Ectodermal cell (in vitro differentiated cells): ENCODE results near the gene CLIC1.

ENCODE experiments used
- H3K27ac ChIP-seq: 2 replicates; pipeline ENCODE4 v1.7.0; 2013; ENCODE audit warnings: mild to moderate bottlenecking, low read depth, low read length; ENCODE audit not compliant: insufficient read depth, poor library complexity, severe bottlenecking
- H3K27me3 ChIP-seq: 2 replicates; pipeline ENCODE4 v1.7.0; 2013; ENCODE audit warnings: mild to moderate bottlenecking, low read length; ENCODE audit not compliant: insufficient read depth, control insufficient read depth, poor library complexity, severe bottlenecking
- H3K36me3 ChIP-seq: one replicate; pipeline ENCODE4 v1.7.0; 2013; ENCODE audit warnings: low read length; ENCODE audit not compliant: control insufficient read depth, insufficient read depth
- H3K4me1 ChIP-seq: one replicate; pipeline ENCODE4 v1.7.0; 2013; ENCODE audit warnings: low read length; ENCODE audit not compliant: control insufficient read depth, insufficient read depth
- H3K4me3 ChIP-seq: 2 replicates; pipeline ENCODE4 v1.7.0; 2013; ENCODE audit warnings: low read depth, low read length, control low read depth; ENCODE audit not compliant: insufficient read depth
- H3K9me3 ChIP-seq: 2 replicates; pipeline ENCODE4 v1.7.0; 2013; ENCODE audit warnings: mild to moderate bottlenecking, low read length, moderate library complexity; ENCODE audit not compliant: control insufficient read depth
- WGBS, 2 experiments: methylation state at CpG; one replicate each; pipeline ENCODE4 v1.1.7; 2013; ENCODE audit warnings: missing lambda C conversion rate in 2 of 2; 5-methylcytosine and 5-hydroxymethylcytosine counted together

Gene CLIC1

DNA sequence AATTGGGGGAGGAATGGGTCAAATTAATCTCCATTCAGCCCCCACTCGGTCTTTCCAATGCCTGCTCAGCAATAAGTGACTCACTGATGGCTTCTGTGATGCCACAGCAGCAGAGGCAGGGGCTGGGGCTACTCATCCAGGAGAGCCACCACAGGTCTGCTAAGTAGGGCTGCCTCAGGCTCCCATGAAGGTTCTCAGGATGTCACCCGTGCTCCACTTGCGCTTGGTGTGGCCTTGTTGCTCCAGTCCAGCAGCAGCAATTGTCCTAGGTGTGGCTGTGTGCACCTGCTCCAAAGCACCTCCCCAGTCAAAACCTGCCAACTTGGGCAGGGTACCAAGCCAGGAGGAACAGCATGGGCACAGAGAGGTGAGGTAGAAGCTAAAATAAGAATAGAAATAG lies 14.2 kb downstream of the CLIC1 start:
- peaks cover 16% of the 10 kb centered on the region for H3K36me3 ChIP-seq
- H3K4me1 ChIP-seq: no peaks in the 10 kb centered on the region
- no peak overlapping the region for H3K27ac ChIP-seq
- WGBS, 2 experiments: 93 to 94% methylated on average over 3 of the region's 3 CpGs
- H3K27me3 ChIP-seq: peaks cover 9% of the 10 kb centered on the region
- no peak overlapping the region for H3K4me3 ChIP-seq
- no peaks in the 10 kb centered on the region for H3K9me3 ChIP-seq

DNA sequence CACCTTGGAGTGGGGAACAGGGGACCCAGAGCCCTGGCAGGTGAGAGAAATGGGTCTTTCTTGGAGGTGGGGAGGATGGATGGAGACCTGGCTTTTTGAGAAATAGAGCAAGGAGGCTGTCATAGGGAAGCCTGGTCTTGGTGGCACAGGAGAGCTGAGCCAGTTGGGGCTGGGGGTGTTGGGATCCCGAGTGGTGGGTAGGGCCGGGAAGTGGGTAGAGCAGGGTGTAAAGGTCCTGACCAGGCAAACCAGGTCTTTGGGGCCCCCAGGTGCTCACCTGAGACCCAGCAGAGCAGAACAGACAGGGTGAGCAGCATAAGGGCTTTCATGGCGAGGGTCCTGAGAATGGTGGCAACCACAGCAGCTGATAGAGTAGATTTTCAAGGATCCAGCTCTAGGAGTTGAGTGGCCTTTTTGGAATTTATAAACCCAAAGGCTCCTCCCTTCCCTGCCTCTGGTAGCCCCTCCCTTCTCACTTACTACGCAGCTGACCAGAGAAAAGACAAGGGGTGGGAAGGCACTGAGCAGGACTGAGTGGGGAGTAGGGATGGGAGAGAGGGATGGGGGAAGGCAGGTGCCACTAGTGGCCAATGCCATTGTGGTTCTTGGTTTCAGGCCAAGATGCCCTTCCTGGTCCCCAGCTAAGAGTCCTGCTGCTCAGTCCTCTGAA lies 14.8 kb downstream of the CLIC1 start, which contains the start of gene LY6G6C:
Gene LY6G6C (minus strand): TSS at position 396 of the 670 bp plus-strand sequence. CDS start 67 bp downstream, at position 329.
- H3K27ac ChIP-seq: no peak within 1 kb of the TSS
- peaks cover 9% of the 10 kb centered on the region for H3K27me3 ChIP-seq
- H3K9me3 ChIP-seq: no peaks in the 10 kb centered on the region
- H3K36me3 ChIP-seq: peaks cover 9% of the 10 kb centered on the region
- H3K4me3 ChIP-seq: no peak within 1 kb of the TSS
- H3K4me1 ChIP-seq: no peaks in the 10 kb centered on the region
- 82 to 97% methylated on average over 3 to 4 of the region's 4 CpGs for WGBS, 2 experiments

DNA sequence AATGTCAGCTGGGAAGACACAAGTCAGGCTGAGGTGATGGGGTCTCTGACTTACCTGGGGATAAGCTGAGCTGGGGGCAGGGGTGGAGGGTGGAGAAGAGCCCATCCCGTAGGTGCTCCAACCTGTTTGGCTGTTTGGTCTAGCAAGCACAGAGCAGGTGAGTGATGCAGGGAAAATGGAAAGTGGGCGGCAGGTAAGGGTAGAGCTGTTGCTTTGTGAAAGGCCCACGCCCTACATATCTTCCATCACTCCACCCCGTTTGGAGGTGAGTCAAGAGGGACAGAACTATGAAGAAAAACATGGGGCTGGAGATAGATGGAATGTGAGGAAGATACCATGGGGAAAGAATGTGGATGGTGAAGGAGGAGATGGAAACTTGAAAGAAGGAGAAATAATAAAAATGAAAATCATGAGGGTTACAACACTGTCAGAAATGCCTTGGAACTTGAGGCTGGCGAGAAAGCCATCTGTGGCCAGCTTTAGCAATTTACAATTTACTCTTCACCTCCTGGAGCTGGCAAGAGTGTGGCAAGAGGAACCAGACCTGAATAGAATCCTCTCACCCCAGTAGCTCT lies 16.0 kb downstream of the CLIC1 start:
- Histone ChIP-seq H3K4me1 (peaks cover 1% of the 10 kb centered on the region), H3K36me3 (no peaks in the 10 kb centered on the region), H3K27me3 (peaks cover 9% of the 10 kb centered on the region), H3K4me3 (no peak overlapping the region), H3K27ac (no peak overlapping the region), H3K9me3 (no peaks in the 10 kb centered on the region)
- WGBS, 2 experiments: 87 to 96% methylated on average over 5 of the region's 5 CpGs

GRCh38 chr6:31719001-31719400 lies 17.3 kb downstream of the CLIC1 start:
- WGBS, 2 experiments: 87 to 90% methylated on average over 6 of the region's 6 CpGs
- H3K36me3 ChIP-seq: no peaks in the 10 kb centered on the region
- no peak overlapping the region for H3K27ac ChIP-seq
- H3K27me3 ChIP-seq: peaks cover 9% of the 10 kb centered on the region
- no peaks in the 10 kb centered on the region for H3K9me3 ChIP-seq
- peaks cover 13% of the 10 kb centered on the region for H3K4me1 ChIP-seq
- H3K4me3 ChIP-seq: no peak overlapping the region

GRCh38 chr6:31718265-31718664 lies 18.1 kb downstream of the CLIC1 start:
- Histone ChIP-seq H3K27ac (no peak overlapping the region), H3K27me3 (peaks cover 9% of the 10 kb centered on the region), H3K36me3 (no peaks in the 10 kb centered on the region), H3K9me3 (no peaks in the 10 kb centered on the region), H3K4me1 (peaks cover 20% of the 10 kb centered on the region), H3K4me3 (no peak overlapping the region)
- 94 to 100% methylated on average over 1 of the region's 1 CpG for WGBS, 2 experiments

DNA sequence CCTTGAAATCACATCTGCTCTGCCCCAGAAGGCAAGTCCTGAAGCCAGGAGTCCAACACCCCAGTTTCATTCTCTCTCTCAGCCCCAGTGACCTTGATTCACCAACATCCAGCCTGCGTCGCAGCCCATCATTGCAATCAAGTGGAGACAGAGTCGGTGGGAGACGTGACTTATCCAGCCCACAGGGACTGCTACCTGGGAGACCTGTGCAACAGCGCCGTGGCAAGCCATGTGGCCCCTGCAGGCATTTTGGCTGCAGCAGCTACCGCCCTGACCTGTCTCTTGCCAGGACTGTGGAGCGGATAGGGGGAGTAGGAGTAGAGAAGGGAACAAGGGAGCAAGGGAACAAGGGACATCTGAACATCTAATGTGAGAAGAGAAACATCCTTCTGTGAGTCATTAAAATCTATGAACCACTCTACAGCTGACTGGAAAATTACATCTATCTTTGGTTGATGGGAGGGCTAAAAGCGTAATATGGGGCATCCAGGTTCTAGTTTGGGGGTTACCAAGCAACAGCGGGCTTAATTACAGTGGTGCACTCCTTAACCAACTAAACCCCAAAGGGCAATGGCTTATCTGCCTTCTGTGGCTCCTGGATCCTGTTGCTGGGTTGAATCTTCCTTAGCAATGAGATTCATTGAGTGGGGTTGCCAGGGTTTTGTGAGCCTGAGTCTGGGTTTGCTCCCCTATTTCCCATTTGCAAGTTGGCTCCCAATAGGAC lies 18.7 kb downstream of the CLIC1 start:
- Histone ChIP-seq H3K9me3 (no peaks in the 10 kb centered on the region), H3K27ac (no peak overlapping the region), H3K36me3 (no peaks in the 10 kb centered on the region), H3K4me3 (no peak overlapping the region), H3K4me1 (peaks cover 23% of the 10 kb centered on the region), H3K27me3 (peaks cover 12% of the 10 kb centered on the region)
- WGBS, 2 experiments: 71 to 72% methylated on average over 10 of the region's 10 CpGs

GRCh38 chr6:31715022-31715958 lies 21.0 kb downstream of the CLIC1 start, which contains the start of gene LY6G6D:
TSS of gene LY6G6D (plus strand) at chr6:31715348. CDS start at chr6:31715356, 8 bp downstream.
- Histone ChIP-seq H3K36me3 (no peaks in the 10 kb centered on the region), H3K27ac (peak within 1 kb of the TSS; percentile 71), H3K27me3 (peaks cover 32% of the 10 kb centered on the region), H3K9me3 (no peaks in the 10 kb centered on the region), H3K4me1 (peaks cover 34% of the 10 kb centered on the region), H3K4me3 (no peak within 1 kb of the TSS)
- WGBS, 2 experiments: 55 to 56% methylated on average over 16 of the region's 16 CpGs

- H3K27me3 ChIP-seq: peaks cover 38% of the 10 kb centered on the region
- 8 to 10% methylated on average over 5 of the region's 5 CpGs for WGBS, 2 experiments
- H3K4me3 ChIP-seq: no peak overlapping the region
- peak overlapping the region; percentile 71 for H3K27ac ChIP-seq
- H3K9me3 ChIP-seq: no peaks in the 10 kb centered on the region
- H3K36me3 ChIP-seq: no peaks in the 10 kb centered on the region
- peaks cover 34% of the 10 kb centered on the region for H3K4me1 ChIP-seq
Measured at GRCh38 chr6:31713991-31714684, 22.2 kb downstream of the CLIC1 start.

DNA sequence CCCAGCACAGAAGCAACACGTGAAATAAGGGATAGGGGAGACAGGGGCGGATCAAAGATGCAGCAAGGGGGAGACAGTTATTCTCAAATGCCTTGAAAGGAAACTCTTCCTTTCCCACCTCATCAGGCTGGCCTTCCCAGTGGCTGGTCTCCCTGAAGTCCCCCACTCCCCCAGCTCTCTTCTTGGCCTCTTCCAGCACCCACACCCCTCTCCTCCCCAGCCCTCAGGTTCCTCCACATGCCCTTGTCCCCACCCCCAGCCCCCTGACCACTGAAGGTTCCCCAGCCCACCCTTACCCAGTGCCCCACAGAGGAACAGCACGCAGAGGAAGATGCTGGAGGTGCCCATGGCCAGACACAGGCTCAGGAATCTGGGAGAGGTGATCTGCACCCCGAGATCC lies 22.9 kb downstream of the CLIC1 start:
- Histone ChIP-seq H3K36me3 (no peaks in the 10 kb centered on the region), H3K27ac (peak overlapping the region; percentile 71), H3K4me1 (peaks cover 34% of the 10 kb centered on the region), H3K27me3 (peaks cover 38% of the 10 kb centered on the region), H3K9me3 (no peaks in the 10 kb centered on the region), H3K4me3 (no peak overlapping the region)
- 73% methylated on average over 4 of the region's 4 CpGs for WGBS, 2 experiments
